ENCODE measurements around the gene BARHL1. TPM values are rescaled to one million over a fixed set of nuclear protein-coding genes. Genes with fewer than 3 reads are reported as not detected.

Gene BARHL1
- total RNA-seq, 2 experiments from 2014 or later, result not detected

DNA sequence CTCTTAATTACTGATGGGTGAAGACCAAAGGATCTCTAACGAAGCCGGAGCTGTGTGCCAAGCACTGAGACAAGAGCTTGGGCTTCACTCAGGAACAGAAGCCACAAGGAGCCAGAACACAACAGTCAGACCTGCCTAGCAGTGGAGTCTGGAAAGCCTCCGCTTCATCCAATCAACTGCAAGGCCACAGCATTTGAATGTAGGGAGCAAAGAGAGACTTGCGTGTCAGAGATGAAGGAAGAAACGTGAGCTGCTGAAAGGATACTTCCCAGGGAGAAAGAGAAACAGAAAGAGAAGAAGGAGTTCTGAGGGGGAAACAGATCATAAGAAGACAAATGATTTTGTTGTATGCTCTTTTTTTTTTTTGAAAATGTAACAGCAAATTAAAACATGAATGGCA lies 43.9 kb downstream of the BARHL1 start:
- H3K9me3 Mint-ChIP-seq, result no peaks in the 10 kb centered on the region
- H3K27ac Mint-ChIP-seq, result no peak overlapping the region
- H3K36me3 Mint-ChIP-seq (ENCODE audit: low read depth), result peaks cover 6% of the 10 kb centered on the region
- ChIA-PET POLR2A (no interaction called here), CTCF (no interaction called here)
- no peak overlapping the region for H3K4me3 Mint-ChIP-seq
- H3K27me3 Mint-ChIP-seq, result no peaks in the 10 kb centered on the region
- no peaks in the 10 kb centered on the region for H3K4me1 Mint-ChIP-seq
- DNase-seq, result no peak

DNA sequence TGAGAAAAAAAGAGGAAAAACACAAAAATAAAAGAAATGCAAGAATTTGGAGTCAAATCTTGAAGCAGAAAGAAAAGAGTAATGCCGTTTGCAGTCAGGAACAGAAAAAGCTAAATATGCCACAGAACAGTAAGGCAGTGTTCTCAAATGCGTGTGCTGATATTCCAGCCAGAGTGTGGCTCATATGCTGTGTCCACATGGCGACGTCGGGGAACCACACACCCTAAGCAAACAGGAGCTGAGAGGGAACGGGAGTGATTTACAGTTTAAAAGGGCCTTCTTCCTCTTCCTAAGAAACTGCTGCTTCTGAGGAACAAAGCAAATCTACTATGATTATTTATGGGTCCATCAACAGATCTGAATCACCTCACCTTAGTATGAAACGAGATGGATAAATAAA lies 44.7 kb downstream of the BARHL1 start:
- CTCF ChIA-PET, result no interaction called here
- H3K36me3 Mint-ChIP-seq (ENCODE audit: low read depth), result peaks cover 6% of the 10 kb centered on the region
- H3K4me3 Mint-ChIP-seq, result no peak overlapping the region
- no peaks in the 10 kb centered on the region for H3K9me3 Mint-ChIP-seq
- H3K4me1 Mint-ChIP-seq, result no peaks in the 10 kb centered on the region
- no peak for DNase-seq
- H3K27ac Mint-ChIP-seq, result no peak overlapping the region
- POLR2A ChIA-PET, result no interaction called here
- no peaks in the 10 kb centered on the region for H3K27me3 Mint-ChIP-seq

GRCh38 chr9:132627594-132627993 lies 45.2 kb downstream of the BARHL1 start:
- H3K36me3 Mint-ChIP-seq (ENCODE audit: low read depth), result peaks cover 6% of the 10 kb centered on the region

DNA sequence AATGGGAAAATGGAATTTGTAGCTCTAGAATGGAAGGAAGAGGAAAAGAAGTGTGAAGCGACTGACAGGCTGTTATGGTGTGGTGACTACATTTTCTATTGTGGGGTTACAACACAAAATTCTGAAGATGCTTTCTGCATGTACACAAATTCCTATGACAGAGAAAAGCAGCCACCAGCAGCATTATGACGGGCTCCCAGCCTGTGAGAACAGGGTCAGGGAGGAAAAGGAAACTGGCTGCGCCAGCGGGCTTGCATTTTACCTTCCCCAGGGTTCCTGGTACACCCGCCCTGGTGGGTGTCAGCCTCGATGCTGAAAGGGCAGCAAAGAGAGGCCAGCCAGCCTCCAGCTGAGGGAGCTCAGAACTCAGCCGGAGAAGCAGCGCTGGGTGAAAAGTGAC lies 46.3 kb downstream of the BARHL1 start:
- Mint-ChIP-seq H3K27me3 (no peaks in the 10 kb centered on the region), H3K4me1 (no peaks in the 10 kb centered on the region), H3K4me3 (no peak overlapping the region), H3K9me3 (no peaks in the 10 kb centered on the region), H3K36me3 (ENCODE audit: low read depth) (peaks cover 6% of the 10 kb centered on the region), H3K27ac (no peak overlapping the region)
- ChIA-PET POLR2A (no interaction called here), CTCF (no interaction called here)
- DNase-seq, result no peak

More at GRCh38 chr9:132627594-132627993, 45.2 kb downstream of the BARHL1 start:
- Mint-ChIP-seq H3K9me3 (no peaks in the 10 kb centered on the region), H3K27me3 (no peaks in the 10 kb centered on the region), H3K27ac (no peak overlapping the region), H3K4me3 (no peak overlapping the region), H3K4me1 (no peaks in the 10 kb centered on the region)
- DNase-seq, result no peak
- ChIA-PET CTCF (no interaction called here), POLR2A (no interaction called here)

DNA sequence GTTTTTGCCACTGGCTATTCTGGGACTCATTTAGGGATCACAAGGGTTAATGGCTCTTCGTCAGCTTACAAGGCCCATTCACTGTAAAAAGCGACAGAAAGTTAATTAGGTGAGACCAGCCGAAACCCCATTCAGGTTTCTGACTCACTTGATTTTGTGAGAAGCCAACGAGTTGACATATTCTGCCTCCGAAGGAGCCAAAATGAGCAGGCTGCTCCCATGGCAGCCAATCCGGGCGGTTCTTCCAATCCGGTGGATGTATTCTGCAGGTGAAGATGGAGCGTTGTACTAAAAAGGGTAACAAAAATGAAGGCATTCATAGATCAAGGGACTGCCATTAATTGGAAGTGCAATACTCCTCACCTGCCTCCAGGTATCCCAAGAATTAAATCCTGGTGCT lies 47.7 kb downstream of the BARHL1 start:
- ChIA-PET CTCF (no interaction called here), POLR2A (no interaction called here)
- H3K36me3 Mint-ChIP-seq (ENCODE audit: low read depth), result peaks cover 6% of the 10 kb centered on the region
- no peak overlapping the region for H3K4me3 Mint-ChIP-seq
- H3K4me1 Mint-ChIP-seq, result no peaks in the 10 kb centered on the region
- H3K27me3 Mint-ChIP-seq, result no peaks in the 10 kb centered on the region
- H3K9me3 Mint-ChIP-seq, result no peaks in the 10 kb centered on the region
- no peak for DNase-seq
- H3K27ac Mint-ChIP-seq, result no peak overlapping the region

DNA sequence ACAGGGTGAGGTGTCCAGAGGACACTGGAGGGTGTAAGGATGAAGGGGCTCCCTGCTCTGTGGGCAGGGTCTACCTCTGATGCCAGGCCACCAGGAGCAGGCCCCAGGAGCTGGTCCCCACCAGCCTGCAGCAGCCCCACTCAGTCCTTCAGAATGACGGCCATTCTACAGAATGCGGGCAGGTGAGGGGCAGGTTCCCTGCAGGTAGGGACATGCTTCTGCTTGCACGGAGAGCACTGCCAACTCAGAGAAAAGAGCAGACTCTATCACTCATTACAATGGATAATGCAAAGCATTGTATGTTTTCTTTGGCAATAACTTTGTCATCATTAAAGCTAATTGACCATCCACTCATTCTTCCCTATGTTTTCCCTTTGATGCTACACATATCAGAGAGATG lies 48.4 kb downstream of the BARHL1 start:
- no peaks in the 10 kb centered on the region for H3K4me1 Mint-ChIP-seq
- no peaks in the 10 kb centered on the region for H3K9me3 Mint-ChIP-seq
- no peak for DNase-seq
- H3K27ac Mint-ChIP-seq, result no peak overlapping the region
- H3K36me3 Mint-ChIP-seq (ENCODE audit: low read depth), result peaks cover 6% of the 10 kb centered on the region
- CTCF ChIA-PET, result no interaction called here
- POLR2A ChIA-PET, result no interaction called here
- no peaks in the 10 kb centered on the region for H3K27me3 Mint-ChIP-seq
- H3K4me3 Mint-ChIP-seq, result no peak overlapping the region

DNA sequence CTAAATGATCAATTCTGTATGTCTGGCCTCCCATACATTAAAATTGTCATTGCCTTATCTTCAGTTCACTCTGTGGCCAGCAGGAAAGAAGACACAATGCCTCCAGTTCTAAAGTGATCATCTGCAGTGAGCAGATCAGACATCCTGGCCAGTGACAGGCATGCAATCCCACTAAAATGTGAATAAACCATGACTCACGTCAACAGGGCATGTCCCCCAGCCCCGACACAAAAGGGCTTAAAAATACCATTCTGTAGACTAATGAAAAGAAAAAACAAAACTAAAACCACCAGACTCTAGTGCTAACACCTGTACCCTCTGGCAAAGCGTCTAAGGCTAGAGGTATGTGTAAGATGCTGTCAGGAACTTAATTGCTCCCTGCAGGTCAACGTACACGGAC lies 48.9 kb downstream of the BARHL1 start:
- ChIA-PET POLR2A (no interaction called here), CTCF (no interaction called here)
- H3K36me3 Mint-ChIP-seq (ENCODE audit: low read depth), result peaks cover 6% of the 10 kb centered on the region
- H3K4me1 Mint-ChIP-seq, result no peaks in the 10 kb centered on the region
- no peak overlapping the region for H3K4me3 Mint-ChIP-seq
- no peaks in the 10 kb centered on the region for H3K27me3 Mint-ChIP-seq
- no peaks in the 10 kb centered on the region for H3K9me3 Mint-ChIP-seq
- no peak for DNase-seq
- H3K27ac Mint-ChIP-seq, result no peak overlapping the region

- POLR2A ChIA-PET, result no interaction called here
- H3K27ac Mint-ChIP-seq, result no peak overlapping the region
- DNase-seq, result no peak
- H3K36me3 Mint-ChIP-seq (ENCODE audit: low read depth), result peaks cover 6% of the 10 kb centered on the region
- H3K4me3 Mint-ChIP-seq, result no peak overlapping the region
- no peaks in the 10 kb centered on the region for H3K27me3 Mint-ChIP-seq
- no peaks in the 10 kb centered on the region for H3K9me3 Mint-ChIP-seq
- CTCF ChIA-PET, result no interaction called here
- H3K4me1 Mint-ChIP-seq, result no peaks in the 10 kb centered on the region
These were observed 49.3 kb downstream of the BARHL1 start for GRCh38 chr9:132631685-132632084.

- peaks cover 6% of the 10 kb centered on the region for H3K36me3 Mint-ChIP-seq (ENCODE audit: low read depth)
These were observed 50.2 kb downstream of the BARHL1 start for GRCh38 chr9:132632413-132633129.

GRCh38 chr9:132634327-132634726 lies 51.9 kb downstream of the BARHL1 start:
- Mint-ChIP-seq H3K4me1 (no peaks in the 10 kb centered on the region), H3K27ac (no peak overlapping the region), H3K9me3 (no peaks in the 10 kb centered on the region), H3K36me3 (ENCODE audit: low read depth) (peaks cover 12% of the 10 kb centered on the region), H3K27me3 (no peaks in the 10 kb centered on the region), H3K4me3 (no peak overlapping the region)
- ChIA-PET CTCF (no interaction called here), POLR2A (no interaction called here)
- no peak for DNase-seq

More at GRCh38 chr9:132632413-132633129, 50.2 kb downstream of the BARHL1 start:
- Mint-ChIP-seq H3K4me3 (no peak overlapping the region), H3K4me1 (no peaks in the 10 kb centered on the region), H3K9me3 (no peaks in the 10 kb centered on the region), H3K27me3 (no peaks in the 10 kb centered on the region), H3K27ac (no peak overlapping the region)
- CTCF ChIA-PET, result no interaction called here
- no peak for DNase-seq
- POLR2A ChIA-PET, result no interaction called here

- ChIA-PET CTCF (no interaction called here), POLR2A (no interaction called here)
- no peak overlapping the region for H3K27ac Mint-ChIP-seq
- H3K4me1 Mint-ChIP-seq, result no peaks in the 10 kb centered on the region
- H3K4me3 Mint-ChIP-seq, result no peak overlapping the region
- DNase-seq, result no peak
- no peaks in the 10 kb centered on the region for H3K9me3 Mint-ChIP-seq
- no peaks in the 10 kb centered on the region for H3K27me3 Mint-ChIP-seq
- H3K36me3 Mint-ChIP-seq (ENCODE audit: low read depth), result peaks cover 6% of the 10 kb centered on the region
These were observed 54.9 kb downstream of the BARHL1 start for GRCh38 chr9:132637351-132637750.

DNA sequence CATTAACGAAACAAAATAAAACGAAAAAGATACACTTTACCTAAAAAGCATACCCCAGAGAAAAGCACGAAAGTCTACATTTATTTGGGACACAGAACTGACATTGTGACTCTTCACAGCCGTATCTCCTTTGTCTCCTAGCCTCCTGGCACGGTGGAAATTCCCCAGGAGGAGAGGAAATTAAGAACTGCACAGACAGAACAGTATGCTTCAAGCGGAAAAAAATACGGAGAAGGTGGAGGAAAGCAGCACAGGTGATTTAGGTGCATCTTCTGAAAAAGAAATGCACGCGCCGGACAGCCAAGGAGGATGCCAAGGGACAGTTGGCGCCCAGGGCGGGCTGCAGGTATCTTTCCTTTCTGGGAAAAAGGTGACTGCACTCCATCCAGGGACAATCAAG lies 55.4 kb downstream of the BARHL1 start:
- no peak overlapping the region for H3K27ac Mint-ChIP-seq
- peaks cover 6% of the 10 kb centered on the region for H3K36me3 Mint-ChIP-seq (ENCODE audit: low read depth)
- POLR2A ChIA-PET, result no interaction called here
- CTCF ChIA-PET, result no interaction called here
- H3K4me3 Mint-ChIP-seq, result no peak overlapping the region
- no peaks in the 10 kb centered on the region for H3K9me3 Mint-ChIP-seq
- H3K4me1 Mint-ChIP-seq, result no peaks in the 10 kb centered on the region
- DNase-seq, result no peak
- H3K27me3 Mint-ChIP-seq, result no peaks in the 10 kb centered on the region

GRCh38 chr9:132638240-132638639 lies 55.8 kb downstream of the BARHL1 start:
- ChIA-PET POLR2A (no interaction called here), CTCF (no interaction called here)
- peaks cover 8% of the 10 kb centered on the region for H3K36me3 Mint-ChIP-seq (ENCODE audit: low read depth)

DNA sequence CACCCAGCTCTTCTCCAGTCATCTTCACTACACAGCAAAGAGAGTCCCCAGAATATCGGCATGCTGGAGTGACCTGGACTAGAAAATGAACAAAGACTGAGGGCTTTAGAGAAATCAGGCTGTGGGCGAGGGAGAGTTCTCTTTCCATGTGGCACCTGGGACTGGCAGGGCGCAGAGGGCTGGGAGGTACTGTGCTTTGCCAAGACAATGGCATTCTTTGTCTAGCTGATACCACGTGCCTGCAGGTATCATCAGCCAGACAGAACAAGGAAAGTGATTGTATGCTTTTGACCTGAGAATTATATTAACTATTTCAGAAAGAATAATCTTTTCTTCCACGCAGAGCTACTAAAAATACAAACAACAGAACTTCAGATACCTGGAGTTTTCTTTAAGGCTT lies 56.9 kb downstream of the BARHL1 start:
- ChIA-PET POLR2A (no interaction called here), CTCF (no interaction called here)
- H3K9me3 Mint-ChIP-seq, result no peaks in the 10 kb centered on the region
- H3K4me3 Mint-ChIP-seq, result no peak overlapping the region
- no peaks in the 10 kb centered on the region for H3K4me1 Mint-ChIP-seq
- peaks cover 13% of the 10 kb centered on the region for H3K36me3 Mint-ChIP-seq (ENCODE audit: low read depth)
- DNase-seq, result no peak
- H3K27me3 Mint-ChIP-seq, result no peaks in the 10 kb centered on the region
- no peak overlapping the region for H3K27ac Mint-ChIP-seq

More at GRCh38 chr9:132638240-132638639, 55.8 kb downstream of the BARHL1 start:
- Mint-ChIP-seq H3K27me3 (no peaks in the 10 kb centered on the region), H3K4me1 (no peaks in the 10 kb centered on the region), H3K4me3 (no peak overlapping the region), H3K9me3 (no peaks in the 10 kb centered on the region), H3K27ac (no peak overlapping the region)
- no peak for DNase-seq

Data from activated CD4-positive, alpha-beta memory T cell treated with anti-CD3 and anti-CD28 coated beads, Interleukin-2, amount 10 ng/mL, durations not matched to agents 7 days and 5 days (primary cell).